ENCODE measurements around the gene PAK6.

The PAK6 gene

GRCh38 chr15:40290918-40291574 lies 52.2 kb downstream of the PAK6 start:
- no peak for DNase-seq (ENCODE audit: low read depth in 2 of 2, low spot score in 1 of 2)

GRCh38 chr15:40292246-40292645 lies 53.4 kb downstream of the PAK6 start:
- DNase-seq (ENCODE audit: low read depth in 2 of 2, low spot score in 1 of 2): no peak

- no peak for DNase-seq (ENCODE audit: low read depth in 2 of 2, low spot score in 1 of 2)
These were observed 54.1 kb downstream of the PAK6 start for GRCh38 chr15:40293006-40293405.

GRCh38 chr15:40293905-40294895 lies 55.3 kb downstream of the PAK6 start:
- DNase-seq (ENCODE audit: low read depth in 2 of 2, low spot score in 1 of 2): no peak

GRCh38 chr15:40295297-40295696 lies 56.4 kb downstream of the PAK6 start:
- DNase-seq (ENCODE audit: low read depth in 2 of 2, low spot score in 1 of 2): no peak

GRCh38 chr15:40295877-40296560 lies 57.2 kb downstream of the PAK6 start:
- DNase-seq (ENCODE audit: low read depth in 2 of 2, low spot score in 1 of 2): no peak

GRCh38 chr15:40296561-40297230 lies 57.8 kb downstream of the PAK6 start:
- no peak for DNase-seq (ENCODE audit: low read depth in 2 of 2, low spot score in 1 of 2)

GRCh38 chr15:40297356-40297755 lies 58.5 kb downstream of the PAK6 start:
- no peak for DNase-seq (ENCODE audit: low read depth in 2 of 2, low spot score in 1 of 2)

GRCh38 chr15:40298216-40298935 lies 59.5 kb downstream of the PAK6 start:
- no peak for DNase-seq (ENCODE audit: low read depth in 2 of 2, low spot score in 1 of 2)

GRCh38 chr15:40300367-40300766 lies 61.5 kb downstream of the PAK6 start:
- DNase-seq (ENCODE audit: low read depth in 2 of 2, low spot score in 1 of 2): no peak

- no peak for DNase-seq (ENCODE audit: low read depth in 2 of 2, low spot score in 1 of 2)
These were observed 61.9 kb downstream of the PAK6 start for GRCh38 chr15:40300771-40301170.

- no peak for DNase-seq (ENCODE audit: low read depth in 2 of 2, low spot score in 1 of 2)
These were observed 62.8 kb downstream of the PAK6 start for GRCh38 chr15:40301467-40302179.

GRCh38 chr15:40302288-40302886 lies 63.5 kb downstream of the PAK6 start:
- no peak for DNase-seq (ENCODE audit: low read depth in 2 of 2, low spot score in 1 of 2)

- no peak for DNase-seq (ENCODE audit: low read depth in 2 of 2, low spot score in 1 of 2)
These were observed 64.1 kb downstream of the PAK6 start for GRCh38 chr15:40302981-40303380.

GRCh38 chr15:40303576-40303975 lies 64.7 kb downstream of the PAK6 start:
- DNase-seq (ENCODE audit: low read depth in 2 of 2, low spot score in 1 of 2): no peak

- no peak for DNase-seq (ENCODE audit: low read depth in 2 of 2, low spot score in 1 of 2)
These were observed 66.4 kb downstream of the PAK6 start for GRCh38 chr15:40305281-40305680.

- no peak for DNase-seq (ENCODE audit: low read depth in 2 of 2, low spot score in 1 of 2)
These were observed 67.5 kb downstream of the PAK6 start for GRCh38 chr15:40306371-40306770.

- no peak for DNase-seq (ENCODE audit: low read depth in 2 of 2, low spot score in 1 of 2)
These were observed 68.0 kb downstream of the PAK6 start for GRCh38 chr15:40306908-40307307.

GRCh38 chr15:40307421-40308211 lies 68.8 kb downstream of the PAK6 start, which contains the start of gene PLCB2:
Gene PLCB2, minus strand, starts transcription at chr15:40307935. Its CDS starts 263 bp downstream, at chr15:40307672.
- peak; percentile 24 to 29 for DNase-seq (ENCODE audit: low read depth in 2 of 2, low spot score in 1 of 2)
